DND-41 (cell line): ENCODE data around the gene NISCH.

Source experiments
- ATAC-seq: fragments of 200-7000 bp; cut with Tn5 transposase; 3 replicates; pipeline ENCODE4 v1.9.1; 2021; ENCODE audit warnings: low read depth; ENCODE audit not compliant: insufficient read depth
- DNase-seq: peaks from one replicate; pipeline ENCODE4 v3.0.0-alpha.2; 2020
- H2AFZ ChIP-seq: 2 replicates; pipeline ENCODE4 v1.6.0; 2012; ENCODE audit warnings: low read depth, low read length
- H3K27ac ChIP-seq: 2 replicates; pipeline ENCODE4 v1.5.1; 2012; ENCODE audit warnings: low read length, inconsistent platforms
- H3K27me3 ChIP-seq: fragments of 200-600 bp; sonication (generic); 2 replicates; pipeline ENCODE4 v1.6.0; 2012; ENCODE audit warnings: low read length, mild to moderate bottlenecking, inconsistent platforms; ENCODE audit not compliant: insufficient read depth, poor library complexity
- H3K36me3 ChIP-seq: 2 replicates; pipeline ENCODE4 v1.5.1; 2012; ENCODE audit warnings: low read length, inconsistent platforms; ENCODE audit not compliant: insufficient read depth
- H3K4me1 ChIP-seq: 2 replicates; pipeline ENCODE4 v1.5.1; 2012; ENCODE audit warnings: mild to moderate bottlenecking, low read length; ENCODE audit not compliant: insufficient read depth
- H3K4me2 ChIP-seq: 2 replicates; pipeline ENCODE4 v1.6.0; 2012; ENCODE audit warnings: mild to moderate bottlenecking, moderate library complexity, low read length, inconsistent platforms; ENCODE audit not compliant: insufficient read depth
- H3K4me3 ChIP-seq, 2 experiments: fragments of 200-600 bp in 1 of 2; shearing (Covaris generic) in 1 of 2; 2 replicates each; pipeline ENCODE4 v1.5.1; 2012 to 2016; ENCODE audit warnings: inconsistent platforms in 2 of 2, low read length in 2 of 2, mild to moderate bottlenecking in 2 of 2, low read depth in 1 of 2, moderate library complexity in 1 of 2
- H3K79me2 ChIP-seq: 2 replicates; pipeline ENCODE4 v1.6.0; 2012; ENCODE audit warnings: low read length, inconsistent platforms; ENCODE audit not compliant: insufficient read depth
- H3K9ac ChIP-seq: 2 replicates; pipeline ENCODE4 v1.6.0; 2012; ENCODE audit warnings: low read depth, mild to moderate bottlenecking, inconsistent platforms, low read length, moderate library complexity
- H3K9me3 ChIP-seq: 2 replicates; pipeline ENCODE4 v1.5.1; 2012; ENCODE audit warnings: low read length, moderate library complexity, mild to moderate bottlenecking, inconsistent platforms; ENCODE audit not compliant: insufficient read depth, severe bottlenecking
- H4K20me1 ChIP-seq: 2 replicates; pipeline ENCODE4 v1.6.0; 2012; ENCODE audit warnings: low read length; ENCODE audit not compliant: insufficient read depth
- CTCF ChIP-seq: IDR thresholded peaks from 2 replicates; pipeline ENCODE4 v1.5.1; 2012; ENCODE audit warnings: borderline replicate concordance, low read length, moderate library complexity, mild to moderate bottlenecking; ENCODE audit not compliant: poor library complexity, severe bottlenecking; ENCODE audit errors: extremely low read depth
- EZH2 ChIP-seq: IDR thresholded peaks from 3 replicates; pipeline ENCODE4 v1.6.1; 2012; ENCODE audit warnings: borderline replicate concordance, low read depth, mild to moderate bottlenecking, moderate library complexity, low read length, inconsistent platforms; ENCODE audit not compliant: severe bottlenecking

Gene NISCH

GRCh38 chr3:52479877-52480575 is 24.6 kb downstream of the NISCH start:
- Histone ChIP-seq H3K9ac (no peak overlapping the region), H3K27ac (no peak overlapping the region), H2AFZ (no peak overlapping the region), H3K36me3 (peaks cover 94% of the 10 kb centered on the region), H4K20me1 (peaks cover 3% of the 10 kb centered on the region; the same call in 1 of the 2 replicates), H3K4me1 (no peaks in the 10 kb centered on the region), H3K4me3 (no peak overlapping the region), H3K79me2 (no peaks in the 10 kb centered on the region), H3K27me3 (no peaks in the 10 kb centered on the region), H3K4me2 (no peak overlapping the region), H3K9me3 (no peaks in the 10 kb centered on the region)
- TF ChIP-seq EZH2 (no peak), CTCF (no peak)
- ATAC-seq, result no peak
- DNase-seq, result no peak

GRCh38 chr3:52480768-52481715 is 25.6 kb downstream of the NISCH start:
- Histone ChIP-seq H3K9me3 (no peaks in the 10 kb centered on the region), H3K79me2 (no peaks in the 10 kb centered on the region), H2AFZ (no peak overlapping the region), H3K27me3 (no peaks in the 10 kb centered on the region), H3K4me2 (no peak overlapping the region), H3K9ac (no peak overlapping the region), H4K20me1 (peaks cover 3% of the 10 kb centered on the region; the same call in 1 of the 2 replicates), H3K4me3 (no peak overlapping the region), H3K4me1 (no peaks in the 10 kb centered on the region), H3K36me3 (peaks cover 92% of the 10 kb centered on the region), H3K27ac (no peak overlapping the region)
- no peak for TF ChIP-seq CTCF
- TF ChIP-seq EZH2, result no peak
- no peak for DNase-seq
- no peak for ATAC-seq

GRCh38 chr3:52481819-52482521 is 26.6 kb downstream of the NISCH start:
- peaks cover 3% of the 10 kb centered on the region for H4K20me1 ChIP-seq
- no peak overlapping the region for H3K27ac ChIP-seq
- no peak overlapping the region for H3K9ac ChIP-seq
- H2AFZ ChIP-seq, result no peak overlapping the region
- no peak overlapping the region for H3K4me3 ChIP-seq
- H3K79me2 ChIP-seq, result no peaks in the 10 kb centered on the region
- DNase-seq (no peak), ATAC-seq (no peak)
- no peaks in the 10 kb centered on the region for H3K9me3 ChIP-seq
- H3K4me1 ChIP-seq, result no peaks in the 10 kb centered on the region
- no peaks in the 10 kb centered on the region for H3K27me3 ChIP-seq
- TF ChIP-seq CTCF (peak; percentile 62), EZH2 (no peak)
- H3K36me3 ChIP-seq, result peaks cover 93% of the 10 kb centered on the region
- H3K4me2 ChIP-seq, result no peak overlapping the region
